Natural killer cell (primary cell): ENCODE measurements around the gene PARS2. TPM values are rescaled to one million over a fixed set of nuclear protein-coding genes. Genes with fewer than 3 reads are reported as not detected.

Experiments used
- ATAC-seq, 3 donors: fragments of 150-1000 bp in 2 of 3; fragments of 200-7000 bp in 1 of 3; cut with Tn5 transposase; 1 replicate in 1 of 3; 2 replicates in 2 of 3; pipeline ENCODE4 v1.10.0; 2021; ENCODE audit warnings: mild to moderate bottlenecking in 2 of 3, moderate library complexity in 2 of 3
- DNase-seq, 2 donors: peaks; one replicate each; pipeline versions ENCODE4 v3.0.0 to v3.0.0-alpha.2; 2013 to 2021; ENCODE audit warnings: mixed read lengths in 1 of 2
- H3K27ac ChIP-seq: one replicate; pipeline ENCODE4 v1.5.1; 2013; ENCODE audit warnings: mild to moderate bottlenecking, low read length
- H3K27me3 ChIP-seq: one replicate; pipeline ENCODE4 v1.6.1; 2013; ENCODE audit warnings: low read length; ENCODE audit not compliant: control insufficient read depth, insufficient read depth
- H3K36me3 ChIP-seq: one replicate; pipeline ENCODE4 v1.6.1; 2013; ENCODE audit warnings: low read length; ENCODE audit not compliant: control insufficient read depth, insufficient read depth
- H3K4me1 ChIP-seq: one replicate; pipeline ENCODE4 v1.6.1; 2013; ENCODE audit warnings: low read length; ENCODE audit not compliant: control insufficient read depth, insufficient read depth
- H3K4me3 ChIP-seq: one replicate; pipeline ENCODE4 v1.5.1; 2013; ENCODE audit warnings: low read length
- H3K9me3 ChIP-seq: one replicate; pipeline ENCODE4 v1.6.1; 2013; ENCODE audit warnings: low read length; ENCODE audit not compliant: control insufficient read depth, insufficient read depth
- H3K27ac Mint-ChIP-seq, 2 donors: one replicate each; pipeline ENCODE4 v1.8.0; 2022; ENCODE audit warnings: mild to moderate bottlenecking in 2 of 2, mixed read lengths in 2 of 2, moderate library complexity in 1 of 2
- H3K27me3 Mint-ChIP-seq, 2 donors: one replicate each; pipeline ENCODE4 v1.8.0; 2022; ENCODE audit warnings: low read depth in 2 of 2, mixed read lengths in 2 of 2
- H3K36me3 Mint-ChIP-seq: one replicate; pipeline ENCODE4 v1.8.0; 2022; ENCODE audit warnings: mixed read lengths
- H3K4me1 Mint-ChIP-seq, 2 donors: one replicate each; pipeline ENCODE4 v1.8.0; 2022; ENCODE audit warnings: mixed read lengths in 2 of 2
- H3K4me3 Mint-ChIP-seq: one replicate; pipeline ENCODE4 v1.8.0; 2022; ENCODE audit warnings: mild to moderate bottlenecking, moderate library complexity, mixed read lengths
- H3K9me3 Mint-ChIP-seq, 2 donors: one replicate each; pipeline ENCODE4 v1.8.0; 2022; ENCODE audit warnings: mixed read lengths in 2 of 2
- CTCF ChIP-seq: fragments of 200-600 bp; IDR thresholded peaks from one replicate; pipeline ENCODE4 v1.8.0; 2022; ENCODE audit warnings: antibody characterized with exemption
- WGBS: methylation state at CpG from one replicate; pipeline ENCODE4 v1.1.7; 2013; ENCODE audit warnings: missing lambda C conversion rate; ENCODE audit not compliant: insufficient coverage; 5-methylcytosine and 5-hydroxymethylcytosine counted together
- intact Hi-C: fragments of 100-400 bp; cut with micrococcal nuclease; formaldehyde crosslinking; loops from one replicate; pipeline ENCODE4 v1.14.2; 2022
- total RNA-seq, 4 donors: library from RNA; stranded (reverse); fragments of 120-200 nt in 1 of 4; gene quantifications; one replicate each; pipeline versions ENCODE4 v1.2.3 to v1.2.4, GENCODE V29; 2013 to 2022

PARS2 gene
- total RNA-seq, 3 donors from 2014 or later (not counting 1 experiment from before 2014, with no cell fraction given), result 0.95 to 1.4 (median 0.96) TPM

GRCh38 chr1:54784066-54784465 is 19.7 kb upstream of the PARS2 start:
- Mint-ChIP-seq H3K4me1 (peaks cover 19 to 28% of the 10 kb centered on the region in 2 donors), H3K27me3 (no peaks in the 10 kb centered on the region), H3K36me3 (peaks cover 16% of the 10 kb centered on the region), H3K9me3 (no peaks in the 10 kb centered on the region), H3K4me3 (no peak overlapping the region), H3K27ac (no peak overlapping the region)
- WGBS, result no CpG with 5 or more reads among the region's 2 CpGs
- Histone ChIP-seq H3K4me3 (no peak overlapping the region), H3K27me3 (no peaks in the 10 kb centered on the region), H3K27ac (no peak overlapping the region), H3K4me1 (no peaks in the 10 kb centered on the region), H3K9me3 (no peaks in the 10 kb centered on the region), H3K36me3 (peaks cover 39% of the 10 kb centered on the region)
- DNase-seq (no peak), ATAC-seq (no peak)
- intact Hi-C loops, result no loop called here
- TF ChIP-seq CTCF, result no peak

- Histone ChIP-seq H3K4me1 (no peaks in the 10 kb centered on the region), H3K4me3 (no peak overlapping the region), H3K36me3 (peaks cover 45% of the 10 kb centered on the region), H3K27me3 (no peaks in the 10 kb centered on the region), H3K9me3 (no peaks in the 10 kb centered on the region), H3K27ac (no peak overlapping the region)
- TF ChIP-seq CTCF, result no peak
- 95% methylated on average over 1 of the region's 2 CpGs for WGBS
- Mint-ChIP-seq H3K9me3 (no peaks in the 10 kb centered on the region), H3K36me3 (peaks cover 26% of the 10 kb centered on the region), H3K4me1 (peaks cover 26 to 34% of the 10 kb centered on the region in 2 donors), H3K4me3 (no peak overlapping the region), H3K27me3 (no peaks in the 10 kb centered on the region), H3K27ac (peak overlapping the region in 1 of 2 donors; percentile 25)
- intact Hi-C loops, result no loop called here
- ATAC-seq (no peak), DNase-seq (no peak)
These were observed 18.3 kb upstream of the PARS2 start for GRCh38 chr1:54782588-54782987.

- no peak for ATAC-seq
- Histone ChIP-seq H3K4me3 (no peak overlapping the region), H3K9me3 (no peaks in the 10 kb centered on the region), H3K36me3 (peaks cover 45% of the 10 kb centered on the region), H3K4me1 (no peaks in the 10 kb centered on the region), H3K27me3 (no peaks in the 10 kb centered on the region), H3K27ac (peak overlapping the region; percentile 5)
- no peak for TF ChIP-seq CTCF
- H3K4me1 Mint-ChIP-seq, result peaks cover 24 to 32% of the 10 kb centered on the region in 2 donors
- H3K27me3 Mint-ChIP-seq, result no peaks in the 10 kb centered on the region
- peak overlapping the region; percentile 11 to 25 for H3K27ac Mint-ChIP-seq
- H3K36me3 Mint-ChIP-seq, result peaks cover 26% of the 10 kb centered on the region
- intact Hi-C loops, result no loop called here
- H3K4me3 Mint-ChIP-seq, result no peak overlapping the region
- DNase-seq, result no peak
- H3K9me3 Mint-ChIP-seq, result no peaks in the 10 kb centered on the region
- WGBS, result 86% methylated on average over 5 of the region's 6 CpGs
These were observed 17.8 kb upstream of the PARS2 start for GRCh38 chr1:54782156-54782555.

GRCh38 chr1:54781023-54781723 is 16.9 kb upstream of the PARS2 start:
- Mint-ChIP-seq H3K27me3 (no peaks in the 10 kb centered on the region), H3K36me3 (peaks cover 26% of the 10 kb centered on the region), H3K27ac (no peak overlapping the region), H3K4me1 (peaks cover 22 to 23% of the 10 kb centered on the region in 2 donors), H3K9me3 (no peaks in the 10 kb centered on the region), H3K4me3 (no peak overlapping the region)
- DNase-seq (no peak), ATAC-seq (no peak)
- no peak for TF ChIP-seq CTCF
- 83% methylated on average over 74 of the region's 74 CpGs for WGBS
- peaks cover 35% of the 10 kb centered on the region for H3K36me3 ChIP-seq
- no peaks in the 10 kb centered on the region for H3K4me1 ChIP-seq
- H3K4me3 ChIP-seq, result no peak overlapping the region
- no peak overlapping the region for H3K27ac ChIP-seq
- no peaks in the 10 kb centered on the region for H3K27me3 ChIP-seq
- H3K9me3 ChIP-seq, result no peaks in the 10 kb centered on the region
- intact Hi-C loops, result no loop called here
